NK-92 treated with Interleukin-12 subunit alpha and Interleukin-12 subunit beta, amount 100 ng/mL, for 24 hours (cell line): ENCODE data around the gene EGFL7.

ENCODE experiments used
- DNase-seq: peaks from one replicate; lab custom pipeline; 2025; lab: John Stamatoyannopoulos, UW

Gene EGFL7

GRCh38 chr9:136662656-136663581 lies at the start of gene EGFL7:
TSS of gene EGFL7 (plus strand) at chr9:136662916. CDS start at chr9:136668283, 5,367 bp downstream.
- no peak for DNase-seq

GRCh38 chr9:136613824-136614371 lies 48.8 kb upstream of the EGFL7 start:
- DNase-seq: no peak

- DNase-seq: no peak
Observed at GRCh38 chr9:136614372-136614922, 48.3 kb upstream of the EGFL7 start.

GRCh38 chr9:136614967-136615623 lies 47.6 kb upstream of the EGFL7 start:
- no peak for DNase-seq

GRCh38 chr9:136615631-136616306 lies 46.9 kb upstream of the EGFL7 start:
- DNase-seq: no peak

- no peak for DNase-seq
Observed at GRCh38 chr9:136616307-136616635, 46.4 kb upstream of the EGFL7 start.

- DNase-seq: no peak
Observed at GRCh38 chr9:136616948-136617695, 45.6 kb upstream of the EGFL7 start.

- DNase-seq: no peak
Observed at GRCh38 chr9:136617746-136618579, 44.8 kb upstream of the EGFL7 start.

GRCh38 chr9:136618580-136619547 lies 43.9 kb upstream of the EGFL7 start:
- no peak for DNase-seq

GRCh38 chr9:136619742-136620440 lies 42.8 kb upstream of the EGFL7 start:
- no peak for DNase-seq

GRCh38 chr9:136620441-136621018 lies 42.2 kb upstream of the EGFL7 start:
- DNase-seq: no peak

- no peak for DNase-seq
Observed at GRCh38 chr9:136621019-136621733, 41.5 kb upstream of the EGFL7 start.

- DNase-seq: no peak
Observed at GRCh38 chr9:136621734-136622093, 41.0 kb upstream of the EGFL7 start.

- no peak for DNase-seq
Observed at GRCh38 chr9:136622538-136622948, 40.2 kb upstream of the EGFL7 start.

- no peak for DNase-seq
Observed at GRCh38 chr9:136623016-136623841, 39.5 kb upstream of the EGFL7 start.

GRCh38 chr9:136623842-136624183 lies 38.9 kb upstream of the EGFL7 start:
- no peak for DNase-seq
